ENCODE measurements around the gene TMEM61. TPM values are rescaled to one million over a fixed set of nuclear protein-coding genes. Genes with fewer than 3 reads are reported as not detected.

Gene TMEM61
- total RNA-seq, 6 donors from 2014 or later: 2.3 to 8.1 (median 2.9) TPM; not detected in 1

- no peak for DNase-seq
- no peak for TF ChIP-seq POLR2AphosphoS5 (IDR thresholded peaks at IDR 0.05)
- no peak for TF ChIP-seq CTCF (IDR thresholded peaks at IDR 0.05)
- no peak for TF ChIP-seq EP300 (IDR thresholded peaks at IDR 0.05)
- TF ChIP-seq POLR2A (IDR thresholded peaks at IDR 0.05): no peak
- H3K4me3 ChIP-seq: no peak overlapping the region
- H3K9me3 ChIP-seq: no peaks in the 10 kb centered on the region
- no peak for ATAC-seq (ENCODE audit: low FRiP score in 2 of 2)
- no peak overlapping the region for H3K27ac ChIP-seq
- H3K36me3 ChIP-seq: no peaks in the 10 kb centered on the region
- peaks cover 0 to 14% (median 2%) of the 10 kb centered on the region in 4 donors for H3K27me3 ChIP-seq
- 90 to 95% methylated on average over 5 of the region's 5 CpGs for WGBS, 2 donors
- H3K4me1 ChIP-seq: peaks cover 0 to 11% (median 5%) of the 10 kb centered on the region in 4 donors
Observed at GRCh38 chr1:54977533-54978297, 2.7 kb upstream of the TMEM61 start.

- no peaks in the 10 kb centered on the region for H3K9me3 ChIP-seq
- DNase-seq (no peak), ATAC-seq (ENCODE audit: low FRiP score in 2 of 2) (no peak)
- no peak overlapping the region for H3K27ac ChIP-seq
- H3K27me3 ChIP-seq: peaks cover 0 to 14% (median 2%) of the 10 kb centered on the region in 4 donors
- H3K4me1 ChIP-seq: peaks cover 0 to 11% (median 5%) of the 10 kb centered on the region in 4 donors
- 91 to 93% methylated on average over 9 of the region's 9 CpGs for WGBS, 2 donors
- H3K4me3 ChIP-seq: no peak overlapping the region
- TF ChIP-seq POLR2A (IDR thresholded peaks at IDR 0.05) (no peak), EP300 (IDR thresholded peaks at IDR 0.05) (no peak), POLR2AphosphoS5 (IDR thresholded peaks at IDR 0.05) (no peak), CTCF (IDR thresholded peaks at IDR 0.05) (no peak)
- no peaks in the 10 kb centered on the region for H3K36me3 ChIP-seq
Observed at GRCh38 chr1:54978528-54979326, 1.7 kb upstream of the TMEM61 start.

GRCh38 chr1:54979327-54979891, 1.0 kb upstream of the TMEM61 start:
- Histone ChIP-seq H3K4me3 (no peak overlapping the region), H3K4me1 (peaks cover 0 to 11% (median 5%) of the 10 kb centered on the region in 4 donors), H3K27ac (no peak overlapping the region), H3K36me3 (no peaks in the 10 kb centered on the region), H3K9me3 (no peaks in the 10 kb centered on the region), H3K27me3 (peaks cover 0 to 14% (median 2%) of the 10 kb centered on the region in 4 donors)
- no peak for ATAC-seq (ENCODE audit: low FRiP score in 2 of 2)
- DNase-seq: no peak
- WGBS, 2 donors: 50 to 90% methylated on average over 3 to 5 of the region's 5 CpGs
- TF ChIP-seq CTCF (IDR thresholded peaks at IDR 0.05): no peak
- TF ChIP-seq EP300 (IDR thresholded peaks at IDR 0.05): no peak
- no peak for TF ChIP-seq POLR2A (IDR thresholded peaks at IDR 0.05)
- TF ChIP-seq POLR2AphosphoS5 (IDR thresholded peaks at IDR 0.05): no peak

GRCh38 chr1:54980046-54980527, 341 bp upstream of the TMEM61 start:
- DNase-seq: no peak
- Histone ChIP-seq H3K36me3 (no peaks in the 10 kb centered on the region), H3K9me3 (no peaks in the 10 kb centered on the region), H3K4me1 (peaks cover 0 to 11% (median 5%) of the 10 kb centered on the region in 4 donors), H3K4me3 (peak overlapping the region in 3 of 4 donors; percentile 48 to 58 (median 57)), H3K27ac (peak overlapping the region in 1 of 4 donors; percentile 21), H3K27me3 (peaks cover 0 to 14% (median 2%) of the 10 kb centered on the region in 4 donors)
- TF ChIP-seq POLR2AphosphoS5 (IDR thresholded peaks at IDR 0.05): no peak
- WGBS, 2 donors: 30 to 37% methylated on average over 18 to 22 of the region's 25 CpGs
- ATAC-seq (ENCODE audit: low FRiP score in 2 of 2): no peak

GRCh38 chr1:54981466-54981865, 1.0 kb downstream of the TMEM61 start:
- no peak overlapping the region for H3K27ac ChIP-seq
- H3K36me3 ChIP-seq: no peaks in the 10 kb centered on the region
- no peak for TF ChIP-seq CTCF (IDR thresholded peaks at IDR 0.05)
- no peak for TF ChIP-seq POLR2AphosphoS5 (IDR thresholded peaks at IDR 0.05)
- no peak for TF ChIP-seq POLR2A (IDR thresholded peaks at IDR 0.05)
- TF ChIP-seq EP300 (IDR thresholded peaks at IDR 0.05): no peak
- DNase-seq (no peak), ATAC-seq (ENCODE audit: low FRiP score in 2 of 2) (no peak)
- peak overlapping the region in 1 of 4 donors; percentile 58 for H3K4me3 ChIP-seq
- H3K4me1 ChIP-seq: peaks cover 0 to 11% (median 5%) of the 10 kb centered on the region in 4 donors
- no peaks in the 10 kb centered on the region for H3K9me3 ChIP-seq
- 90 to 92% methylated on average over 8 of the region's 8 CpGs for WGBS, 2 donors
- H3K27me3 ChIP-seq: peaks cover 0 to 14% (median 2%) of the 10 kb centered on the region in 4 donors

All from upper lobe of left lung (tissue), 6 donors.